Ishikawa (cell line): ENCODE data around the gene SEL1L2.

Experiments
- FOXM1 ChIP-seq: IDR thresholded peaks from 2 replicates; pipeline ENCODE4 v1.6.1; 2012; ENCODE audit warnings: low read depth, borderline replicate concordance
- NFIC ChIP-seq: IDR thresholded peaks from 2 replicates; pipeline ENCODE4 v1.6.1; 2012

GRCh38 chr20:13857304-13857703 lies 133.1 kb downstream of the SEL1L2 start:
- TF ChIP-seq NFIC: no peak
- TF ChIP-seq FOXM1: no peak
